Neural crest cell (in vitro differentiated cells): Measurements from ENCODE around the gene ZNF277. TPM values are rescaled to one million over a fixed set of nuclear protein-coding genes. Genes with fewer than 3 reads are reported as not detected.

Experiments
- DNase-seq: peaks from one replicate; pipeline ENCODE4 v3.0.0; 2021; ENCODE audit warnings: low read depth, mixed read lengths, low spot score
- H3K27ac Mint-ChIP-seq: one replicate; pipeline ENCODE4 v1.8.0; 2021; ENCODE audit warnings: mild to moderate bottlenecking, mixed read lengths; ENCODE audit not compliant: unreplicated experiment
- H3K27me3 Mint-ChIP-seq: 2 replicates; pipeline ENCODE4 v1.8.0; 2021; ENCODE audit warnings: low read depth, mild to moderate bottlenecking, mixed read lengths
- H3K36me3 Mint-ChIP-seq: 2 replicates; pipeline ENCODE4 v1.8.0; 2021; ENCODE audit warnings: low read depth, mild to moderate bottlenecking, mixed read lengths
- H3K4me1 Mint-ChIP-seq: 2 replicates; pipeline ENCODE4 v1.8.0; 2021; ENCODE audit warnings: mixed read lengths
- H3K4me3 Mint-ChIP-seq: one replicate; pipeline ENCODE4 v1.8.0; 2021; ENCODE audit warnings: mild to moderate bottlenecking, mixed read lengths
- H3K9me3 Mint-ChIP-seq: 2 replicates; pipeline ENCODE4 v1.8.0; 2021; ENCODE audit warnings: mixed read lengths
- total RNA-seq: library from RNA; stranded (reverse); gene quantifications from 2 replicates; pipeline ENCODE4 v1.2.1, GENCODE V29; 2021
- TF ChIP-seq, protein P1 (sequence below): fragments of 200-600 bp; sonication (generic); conservative IDR thresholded peaks from 2 replicates; pipeline ENCODE4 v1.5.0; 2021; ENCODE audit warnings: antibody characterized with exemption, mild to moderate bottlenecking

The ZNF277 gene
- total RNA-seq, 1 donor from 2014 or later = 20.2 TPM

DNA sequence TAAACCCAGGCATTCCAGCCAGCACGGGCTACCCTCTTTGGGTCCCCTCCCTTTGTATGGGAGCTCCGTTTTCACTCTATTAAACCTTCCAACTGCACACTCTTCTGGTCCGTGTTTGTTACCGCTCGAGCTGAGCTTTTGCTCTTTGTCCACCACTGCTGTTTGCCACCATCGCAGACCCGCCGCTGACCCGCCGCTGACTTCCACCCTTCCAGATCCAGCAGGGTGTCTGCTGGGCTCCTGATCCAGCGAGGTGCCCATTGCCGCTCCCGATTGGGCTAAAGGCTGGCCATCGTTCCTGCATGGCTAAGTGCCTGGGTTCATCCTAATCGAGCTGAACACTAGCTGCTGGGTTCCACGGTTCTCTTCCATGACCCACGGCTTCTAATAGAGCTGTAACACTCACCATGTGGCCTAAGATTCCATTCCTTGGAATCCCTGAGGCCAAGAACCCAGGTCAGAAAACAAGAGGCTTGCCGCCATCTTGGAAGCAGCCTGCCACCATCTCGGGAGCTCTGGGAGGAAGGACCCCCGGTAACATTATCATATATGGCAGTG lies 14.5 kb downstream of the ZNF277 start:
- TF ChIP-seq, protein P1, sequence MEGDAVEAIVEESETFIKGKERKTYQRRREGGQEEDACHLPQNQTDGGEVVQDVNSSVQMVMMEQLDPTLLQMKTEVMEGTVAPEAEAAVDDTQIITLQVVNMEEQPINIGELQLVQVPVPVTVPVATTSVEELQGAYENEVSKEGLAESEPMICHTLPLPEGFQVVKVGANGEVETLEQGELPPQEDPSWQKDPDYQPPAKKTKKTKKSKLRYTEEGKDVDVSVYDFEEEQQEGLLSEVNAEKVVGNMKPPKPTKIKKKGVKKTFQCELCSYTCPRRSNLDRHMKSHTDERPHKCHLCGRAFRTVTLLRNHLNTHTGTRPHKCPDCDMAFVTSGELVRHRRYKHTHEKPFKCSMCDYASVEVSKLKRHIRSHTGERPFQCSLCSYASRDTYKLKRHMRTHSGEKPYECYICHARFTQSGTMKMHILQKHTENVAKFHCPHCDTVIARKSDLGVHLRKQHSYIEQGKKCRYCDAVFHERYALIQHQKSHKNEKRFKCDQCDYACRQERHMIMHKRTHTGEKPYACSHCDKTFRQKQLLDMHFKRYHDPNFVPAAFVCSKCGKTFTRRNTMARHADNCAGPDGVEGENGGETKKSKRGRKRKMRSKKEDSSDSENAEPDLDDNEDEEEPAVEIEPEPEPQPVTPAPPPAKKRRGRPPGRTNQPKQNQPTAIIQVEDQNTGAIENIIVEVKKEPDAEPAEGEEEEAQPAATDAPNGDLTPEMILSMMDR = no peak
- Mint-ChIP-seq H3K27me3 (no peaks in the 10 kb centered on the region), H3K4me1 (peaks cover under 1% of the 10 kb centered on the region), H3K27ac (no peak overlapping the region), H3K4me3 (no peak overlapping the region), H3K36me3 (peaks cover 7% of the 10 kb centered on the region), H3K9me3 (no peaks in the 10 kb centered on the region)
- DNase-seq = no peak

DNA sequence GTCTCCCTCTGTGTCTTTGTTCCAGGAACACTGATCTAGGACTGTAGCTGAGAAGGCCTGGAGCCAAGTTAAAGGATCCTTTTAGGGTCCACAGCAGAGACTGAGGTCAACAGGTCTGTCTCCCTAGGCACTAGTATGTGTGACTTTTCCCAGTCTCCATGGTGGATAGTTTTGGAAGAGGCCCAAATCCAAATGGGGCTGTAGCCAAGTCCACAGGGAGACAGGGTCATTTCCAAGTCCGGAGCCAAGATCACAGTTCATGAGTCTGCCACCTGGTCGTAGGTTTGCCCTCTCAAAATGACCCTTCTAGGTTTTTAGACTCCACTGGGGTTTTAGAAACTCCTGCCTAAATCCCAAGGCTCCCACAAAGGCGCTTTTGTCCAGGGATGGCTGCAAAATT lies 16.8 kb downstream of the ZNF277 start:
- TF ChIP-seq, protein P1 = no peak
- no peak overlapping the region for H3K27ac Mint-ChIP-seq
- H3K27me3 Mint-ChIP-seq = no peaks in the 10 kb centered on the region
- H3K4me1 Mint-ChIP-seq = no peaks in the 10 kb centered on the region
- no peak overlapping the region for H3K4me3 Mint-ChIP-seq
- H3K9me3 Mint-ChIP-seq = no peaks in the 10 kb centered on the region
- H3K36me3 Mint-ChIP-seq = peaks cover 7% of the 10 kb centered on the region
- DNase-seq = no peak

DNA sequence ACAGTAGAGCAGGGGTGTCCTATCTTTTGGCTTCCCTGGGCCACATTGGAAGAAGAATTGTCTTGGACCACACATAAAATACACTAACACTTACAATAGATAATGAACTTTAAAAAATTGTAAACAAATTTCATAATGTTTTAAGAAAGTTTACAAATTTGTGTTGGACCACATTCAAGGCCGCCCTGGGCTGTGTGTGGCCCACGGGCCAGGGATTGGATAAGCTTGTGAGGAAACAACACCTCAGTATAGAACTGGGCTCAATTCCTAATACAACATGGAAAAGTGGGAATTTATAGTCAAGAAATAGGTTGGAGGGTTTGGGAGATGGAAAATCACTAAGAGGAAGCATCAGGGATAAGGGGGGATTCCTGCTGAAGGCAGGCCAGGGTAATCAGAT lies 17.7 kb downstream of the ZNF277 start:
- no peaks in the 10 kb centered on the region for H3K4me1 Mint-ChIP-seq
- peaks cover 7% of the 10 kb centered on the region for H3K36me3 Mint-ChIP-seq
- DNase-seq = no peak
- H3K27ac Mint-ChIP-seq = no peak overlapping the region
- no peak overlapping the region for H3K4me3 Mint-ChIP-seq
- no peaks in the 10 kb centered on the region for H3K27me3 Mint-ChIP-seq
- TF ChIP-seq, protein P1 = no peak
- no peaks in the 10 kb centered on the region for H3K9me3 Mint-ChIP-seq

DNA sequence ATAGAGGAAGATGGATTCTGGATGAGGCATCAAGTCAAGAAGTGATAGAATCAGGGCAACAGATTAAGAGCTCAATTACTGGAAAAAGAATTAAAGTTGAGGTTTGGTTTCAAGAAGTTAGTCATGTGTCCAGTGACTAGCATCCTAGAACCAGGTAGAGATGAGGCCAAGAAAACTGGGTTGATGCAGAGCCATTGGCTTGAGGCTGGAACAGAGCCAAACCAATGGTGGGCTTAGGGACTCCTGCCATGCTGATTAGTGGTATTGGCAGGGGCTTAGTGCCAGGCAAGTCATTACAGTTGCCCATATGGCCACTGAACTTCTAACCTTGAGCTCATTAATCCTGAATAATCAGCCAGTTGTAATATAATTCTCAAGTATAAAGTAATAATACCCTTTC lies 18.5 kb downstream of the ZNF277 start:
- TF ChIP-seq, protein P1 = no peak
- H3K27me3 Mint-ChIP-seq = no peaks in the 10 kb centered on the region
- H3K27ac Mint-ChIP-seq = no peak overlapping the region
- H3K9me3 Mint-ChIP-seq = no peaks in the 10 kb centered on the region
- no peak overlapping the region for H3K4me3 Mint-ChIP-seq
- H3K36me3 Mint-ChIP-seq = peaks cover 7% of the 10 kb centered on the region
- H3K4me1 Mint-ChIP-seq = no peaks in the 10 kb centered on the region
- no peak for DNase-seq

DNA sequence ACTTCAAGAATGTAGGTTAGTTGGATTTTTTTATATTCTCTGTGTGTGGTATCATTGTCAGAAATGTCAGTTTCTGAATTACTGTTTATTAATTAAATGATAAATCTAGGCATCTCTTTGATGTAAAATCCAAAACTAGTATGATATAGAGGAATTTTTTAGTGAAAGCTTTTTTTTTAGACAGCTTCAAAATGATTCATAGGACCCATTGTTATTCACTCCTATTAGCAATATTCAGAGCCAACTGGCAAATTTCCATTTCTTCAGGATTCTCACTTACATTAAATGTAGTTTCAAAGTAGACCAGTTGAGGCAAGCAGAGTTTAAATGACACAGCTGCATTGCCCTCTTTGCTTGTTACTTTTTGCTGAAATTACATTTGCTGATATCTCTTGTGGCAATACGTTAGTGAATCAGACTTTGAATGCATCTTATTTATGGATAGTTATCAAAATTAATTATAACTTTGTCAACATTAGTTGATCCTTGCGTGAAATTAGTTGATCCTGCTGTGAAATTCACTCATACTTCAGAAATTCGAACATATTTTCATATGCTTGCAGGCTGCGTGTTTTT lies 20.3 kb downstream of the ZNF277 start:
- H3K36me3 Mint-ChIP-seq = peaks cover 7% of the 10 kb centered on the region
- TF ChIP-seq, protein P1 = no peak
- no peak overlapping the region for H3K4me3 Mint-ChIP-seq
- no peaks in the 10 kb centered on the region for H3K9me3 Mint-ChIP-seq
- DNase-seq = no peak
- no peaks in the 10 kb centered on the region for H3K4me1 Mint-ChIP-seq
- no peak overlapping the region for H3K27ac Mint-ChIP-seq
- H3K27me3 Mint-ChIP-seq = no peaks in the 10 kb centered on the region
